Chondrocyte (in vitro differentiated cells): Measurements from ENCODE around the gene AMPH. TPM values are rescaled to one million over a fixed set of nuclear protein-coding genes. Genes with fewer than 3 reads are reported as not detected.

Experiments used
- DNase-seq: peaks from one replicate; pipeline ENCODE4 v3.0.0; 2021; ENCODE audit warnings: mixed read lengths, low spot score
- H3K27ac Mint-ChIP-seq: one replicate; pipeline ENCODE4 v1.8.0; 2021; ENCODE audit warnings: mild to moderate bottlenecking, moderate library complexity, mixed read lengths; ENCODE audit not compliant: unreplicated experiment
- H3K27me3 Mint-ChIP-seq: 2 replicates; pipeline ENCODE4 v1.8.0; 2021; ENCODE audit warnings: low read depth, mixed read lengths
- H3K36me3 Mint-ChIP-seq: 2 replicates; pipeline ENCODE4 v1.8.0; 2021; ENCODE audit warnings: low read depth, mixed read lengths
- H3K4me1 Mint-ChIP-seq: 2 replicates; pipeline ENCODE4 v1.8.0; 2021; ENCODE audit warnings: low read depth, mild to moderate bottlenecking, mixed read lengths
- H3K4me3 Mint-ChIP-seq: one replicate; pipeline ENCODE4 v1.8.0; 2021; ENCODE audit warnings: mild to moderate bottlenecking, moderate library complexity, mixed read lengths; ENCODE audit not compliant: unreplicated experiment
- H3K9me3 Mint-ChIP-seq: 2 replicates; pipeline ENCODE4 v1.8.0; 2021; ENCODE audit warnings: low read depth, mixed read lengths
- CTCF ChIP-seq: fragments of 200-600 bp; sonication (generic); IDR thresholded peaks from 2 replicates; pipeline ENCODE4 v1.5.0; 2021; ENCODE audit warnings: antibody characterized with exemption, mild to moderate bottlenecking, moderate library complexity
- total RNA-seq: library from RNA; stranded (reverse); gene quantifications from 3 replicates; pipeline ENCODE4 v1.2.1, GENCODE V29; 2021

Gene AMPH
- total RNA-seq, 1 donor from 2014 or later = 2.3 TPM

GRCh38 chr7:38637957-38638356 lies 6.8 kb upstream of the AMPH start:
- H3K4me1 Mint-ChIP-seq = no peaks in the 10 kb centered on the region
- H3K27me3 Mint-ChIP-seq = peaks cover 2% of the 10 kb centered on the region
- no peak overlapping the region for H3K4me3 Mint-ChIP-seq
- DNase-seq = no peak
- H3K27ac Mint-ChIP-seq = no peak overlapping the region
- peaks cover 7% of the 10 kb centered on the region for H3K9me3 Mint-ChIP-seq
- no peak for TF ChIP-seq CTCF
- peaks cover 1% of the 10 kb centered on the region for H3K36me3 Mint-ChIP-seq

- Mint-ChIP-seq H3K4me1 (peaks cover 23% of the 10 kb centered on the region), H3K9me3 (no peaks in the 10 kb centered on the region), H3K36me3 (no peaks in the 10 kb centered on the region), H3K4me3 (no peak overlapping the region), H3K27ac (no peak overlapping the region), H3K27me3 (peaks cover 4% of the 10 kb centered on the region)
- no peak for DNase-seq
- TF ChIP-seq CTCF = peak; percentile 11
These were observed 1.2 kb upstream of the AMPH start for GRCh38 chr7:38632411-38632810.

GRCh38 chr7:38629651-38630510 lies 1.3 kb downstream of the AMPH start:
- H3K4me1 Mint-ChIP-seq = peaks cover 23% of the 10 kb centered on the region
- peaks cover 1% of the 10 kb centered on the region for H3K27me3 Mint-ChIP-seq
- TF ChIP-seq CTCF = no peak

DNA sequence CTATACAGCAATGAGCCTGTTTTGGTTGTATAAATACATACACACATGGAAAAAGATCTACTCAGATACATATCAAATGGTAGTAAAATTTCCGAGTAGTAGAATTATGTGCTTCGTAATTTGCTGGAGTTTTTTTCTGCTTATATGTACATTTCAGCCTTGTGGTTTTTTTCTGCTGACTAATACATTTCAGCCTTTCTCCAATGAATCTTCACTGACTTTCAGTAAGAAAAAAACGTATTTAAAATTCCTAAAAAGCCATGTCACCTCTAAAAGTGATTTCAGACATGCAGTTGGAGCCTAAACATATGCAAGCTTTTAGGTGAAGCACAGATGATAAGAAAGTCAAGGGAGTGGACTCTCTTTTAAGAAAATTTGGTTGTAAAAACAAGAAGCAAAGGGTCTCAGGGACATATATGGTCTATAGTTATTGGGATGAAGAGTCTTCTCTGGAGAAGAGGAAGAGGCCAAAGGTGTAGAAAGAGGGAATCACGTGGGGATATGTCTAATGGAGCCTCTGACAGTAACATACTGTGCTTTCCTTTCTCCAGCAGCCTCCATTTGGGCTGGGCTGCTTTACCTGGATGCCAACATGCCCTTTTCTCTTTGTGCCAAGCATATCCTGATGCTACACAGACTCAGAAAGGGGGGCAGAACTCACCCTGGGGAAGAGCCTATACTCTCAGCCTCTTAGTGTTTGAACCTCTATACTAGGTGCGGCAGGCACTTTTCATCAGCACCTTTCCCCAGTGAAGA lies 2.4 kb downstream of the AMPH start:
- H3K36me3 Mint-ChIP-seq = no peaks in the 10 kb centered on the region
- TF ChIP-seq CTCF = no peak
- no peak for DNase-seq
- peak overlapping the region; percentile 55 for H3K27ac Mint-ChIP-seq
- H3K4me1 Mint-ChIP-seq = peaks cover 23% of the 10 kb centered on the region
- H3K9me3 Mint-ChIP-seq = peaks cover 17% of the 10 kb centered on the region
- no peak overlapping the region for H3K4me3 Mint-ChIP-seq
- H3K27me3 Mint-ChIP-seq = peaks cover 1% of the 10 kb centered on the region

More at GRCh38 chr7:38629651-38630510, 1.3 kb downstream of the AMPH start:
- Mint-ChIP-seq H3K4me3 (peak overlapping the region; percentile 53), H3K36me3 (no peaks in the 10 kb centered on the region), H3K27ac (no peak overlapping the region), H3K9me3 (peaks cover 14% of the 10 kb centered on the region)
- no peak for DNase-seq

DNA sequence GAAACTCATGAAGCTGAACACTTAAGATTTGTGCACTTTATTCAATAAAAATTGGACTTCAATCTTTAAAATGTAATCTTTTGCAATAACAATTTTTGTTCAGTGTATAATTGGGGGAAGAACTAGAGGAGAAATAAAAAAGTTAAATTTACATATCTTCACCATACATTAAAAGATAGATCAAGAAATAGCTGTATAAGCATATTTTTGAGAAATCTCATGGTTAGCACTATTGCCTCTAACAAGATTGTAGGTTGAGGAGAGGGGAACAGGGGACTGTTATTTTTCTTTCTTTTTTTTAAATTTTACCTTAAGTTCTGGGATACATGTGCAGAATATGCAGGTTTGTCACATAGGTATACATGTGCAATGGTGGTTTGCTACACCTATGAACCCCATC lies 5.3 kb downstream of the AMPH start:
- Mint-ChIP-seq H3K9me3 (peaks cover 17% of the 10 kb centered on the region), H3K27ac (no peak overlapping the region), H3K36me3 (no peaks in the 10 kb centered on the region), H3K27me3 (no peaks in the 10 kb centered on the region), H3K4me3 (no peak overlapping the region), H3K4me1 (peaks cover 20% of the 10 kb centered on the region)
- DNase-seq = no peak
- no peak for TF ChIP-seq CTCF
